HG03521 (cell line): ENCODE results near the gene TRIM38.
"Not testable (repeated sequence)": the region's sequence is repeated elsewhere in the genome, so short reads cannot be mapped to it uniquely, and the experiment has no call there.

ENCODE experiments used
- ATAC-seq: cut with Tn5 transposase; IDR thresholded peaks from one replicate; pipeline ENCODE4 v1.9.1; 2021; ENCODE audit warnings: mild to moderate bottlenecking, moderate library complexity; ENCODE audit not compliant: unreplicated experiment

The TRIM38 gene

GRCh38 chr6:26003102-26003694 lies 40.6 kb downstream of the TRIM38 start:
- no peak for ATAC-seq

- no peak for ATAC-seq
These were observed 43.7 kb downstream of the TRIM38 start for GRCh38 chr6:26006086-26006939.

GRCh38 chr6:26006940-26007305 lies 44.3 kb downstream of the TRIM38 start:
- ATAC-seq = not testable (repeated sequence)

GRCh38 chr6:26008470-26008869 lies 45.9 kb downstream of the TRIM38 start:
- no peak for ATAC-seq

- no peak for ATAC-seq
These were observed 47.2 kb downstream of the TRIM38 start for GRCh38 chr6:26009817-26010216.

GRCh38 chr6:26012061-26012460 lies 49.5 kb downstream of the TRIM38 start:
- ATAC-seq = no peak

GRCh38 chr6:26014386-26014785 lies 51.8 kb downstream of the TRIM38 start:
- not testable (repeated sequence) for ATAC-seq

- ATAC-seq = no peak
These were observed 53.8 kb downstream of the TRIM38 start for GRCh38 chr6:26016245-26016962.

GRCh38 chr6:26016963-26017631 lies 54.5 kb downstream of the TRIM38 start:
- no peak for ATAC-seq

GRCh38 chr6:26017632-26017966 lies 55.0 kb downstream of the TRIM38 start:
- no peak for ATAC-seq

- ATAC-seq = no peak
These were observed 56.7 kb downstream of the TRIM38 start for GRCh38 chr6:26019261-26019830.

GRCh38 chr6:26019967-26020328 lies 57.3 kb downstream of the TRIM38 start:
- ATAC-seq = no peak

GRCh38 chr6:26020329-26021000 lies 57.9 kb downstream of the TRIM38 start:
- peak; percentile 38 for ATAC-seq

GRCh38 chr6:26021001-26021349 lies 58.4 kb downstream of the TRIM38 start:
- no peak for ATAC-seq

- peak; percentile 64 for ATAC-seq
These were observed 58.9 kb downstream of the TRIM38 start for GRCh38 chr6:26021350-26022131.

GRCh38 chr6:26022132-26022472 lies 59.5 kb downstream of the TRIM38 start:
- no peak for ATAC-seq

GRCh38 chr6:26022737-26023136 lies 60.1 kb downstream of the TRIM38 start:
- no peak for ATAC-seq

GRCh38 chr6:26024651-26025046 lies 62.0 kb downstream of the TRIM38 start:
- ATAC-seq = no peak

GRCh38 chr6:26025047-26025893 lies 62.7 kb downstream of the TRIM38 start:
- no peak for ATAC-seq
